OCI-LY1 (cell line): Measurements from ENCODE around the gene DNM2.

Source experiments
- CTCF ChIP-seq: fragments of 200-600 bp; sonication (generic), shearing (Covaris generic); IDR thresholded peaks from 2 replicates; pipeline ENCODE4 v1.5.1; 2017; ENCODE audit warnings: mild to moderate bottlenecking, antibody characterized with exemption, low read length, moderate library complexity, mixed read lengths
- EZH2 ChIP-seq: fragments of 200-600 bp; sonication (generic), shearing (Covaris generic); IDR thresholded peaks from 2 replicates; pipeline ENCODE4 v1.8.0; 2017; ENCODE audit warnings: borderline replicate concordance, mixed run types, mild to moderate bottlenecking, antibody characterized with exemption, low read length, moderate library complexity, mixed read lengths

GRCh38 chr19:10858204-10858828, 140.4 kb downstream of the DNM2 start:
- TF ChIP-seq EZH2 (no peak), CTCF (peak; percentile 95)
